ENCODE data around the gene EPHA8.

Gene EPHA8

DNA sequence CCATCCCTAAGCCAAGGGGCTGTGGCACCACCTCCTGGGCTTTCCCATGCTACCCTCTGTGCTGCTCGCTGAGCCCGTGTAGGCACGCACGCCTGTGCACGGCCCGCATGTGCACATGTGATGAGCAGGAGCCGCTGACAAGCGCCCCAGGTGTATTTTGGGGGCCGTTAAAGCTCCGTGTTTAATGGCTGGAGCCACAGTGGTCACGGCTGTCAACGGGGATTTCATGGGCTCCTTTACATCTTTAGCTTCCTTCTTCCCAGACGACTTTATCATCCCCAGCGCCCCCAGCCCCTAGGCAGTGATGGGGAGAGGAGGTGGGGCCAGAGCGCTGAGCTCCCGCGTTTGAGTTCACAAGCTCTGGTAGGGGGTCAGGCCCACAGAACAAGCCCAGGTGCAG lies 11.7 kb upstream of the EPHA8 start:
- DNase-seq, result no peak
- Histone ChIP-seq H3K27ac (no peak overlapping the region), H3K4me3 (ENCODE audit: low read depth, low read length) (no peak overlapping the region), H3K27me3 (replicated peaks) (peaks cover 50% of the 10 kb centered on the region), H3K36me3 (replicated peaks) (no peaks in the 10 kb centered on the region)
- TF ChIP-seq, protein P1, sequence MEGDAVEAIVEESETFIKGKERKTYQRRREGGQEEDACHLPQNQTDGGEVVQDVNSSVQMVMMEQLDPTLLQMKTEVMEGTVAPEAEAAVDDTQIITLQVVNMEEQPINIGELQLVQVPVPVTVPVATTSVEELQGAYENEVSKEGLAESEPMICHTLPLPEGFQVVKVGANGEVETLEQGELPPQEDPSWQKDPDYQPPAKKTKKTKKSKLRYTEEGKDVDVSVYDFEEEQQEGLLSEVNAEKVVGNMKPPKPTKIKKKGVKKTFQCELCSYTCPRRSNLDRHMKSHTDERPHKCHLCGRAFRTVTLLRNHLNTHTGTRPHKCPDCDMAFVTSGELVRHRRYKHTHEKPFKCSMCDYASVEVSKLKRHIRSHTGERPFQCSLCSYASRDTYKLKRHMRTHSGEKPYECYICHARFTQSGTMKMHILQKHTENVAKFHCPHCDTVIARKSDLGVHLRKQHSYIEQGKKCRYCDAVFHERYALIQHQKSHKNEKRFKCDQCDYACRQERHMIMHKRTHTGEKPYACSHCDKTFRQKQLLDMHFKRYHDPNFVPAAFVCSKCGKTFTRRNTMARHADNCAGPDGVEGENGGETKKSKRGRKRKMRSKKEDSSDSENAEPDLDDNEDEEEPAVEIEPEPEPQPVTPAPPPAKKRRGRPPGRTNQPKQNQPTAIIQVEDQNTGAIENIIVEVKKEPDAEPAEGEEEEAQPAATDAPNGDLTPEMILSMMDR (IDR thresholded peaks at IDR 0.05; ENCODE audit: low read depth, low read length, missing control alignments), result no peak
- in situ Hi-C loops (cut with HindIII; ENCODE audit: low pct_ligation_motif_present, low sequenced_read_pairs), result no loop called here

DNA sequence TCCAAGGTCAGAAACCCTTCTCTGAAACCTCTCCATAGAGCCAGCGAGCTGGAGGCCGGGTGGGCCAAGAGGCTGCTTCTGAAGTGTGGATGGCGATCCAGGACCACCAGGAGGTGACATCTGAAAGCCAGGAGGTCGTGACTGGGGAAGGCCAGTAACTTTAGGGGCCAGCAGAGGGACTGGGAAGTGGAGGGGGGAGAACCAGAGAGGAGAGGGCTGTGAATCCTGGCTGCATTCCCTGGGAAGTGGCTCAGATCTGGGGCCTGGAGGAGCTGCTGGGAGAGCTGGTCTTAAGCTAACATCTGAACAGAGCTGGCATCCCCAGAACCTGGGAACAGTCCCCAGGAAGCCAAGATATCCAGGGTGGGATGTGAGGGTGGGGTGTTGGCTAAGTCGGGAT lies 11.3 kb upstream of the EPHA8 start:
- no peak overlapping the region for H3K4me3 ChIP-seq (ENCODE audit: low read depth, low read length)
- TF ChIP-seq, protein P1 (IDR thresholded peaks at IDR 0.05; ENCODE audit: low read depth, low read length, missing control alignments), result no peak
- DNase-seq, result no peak
- H3K27me3 ChIP-seq (replicated peaks), result peaks cover 50% of the 10 kb centered on the region
- in situ Hi-C loops (cut with HindIII; ENCODE audit: low pct_ligation_motif_present, low sequenced_read_pairs), result no loop called here
- H3K27ac ChIP-seq, result no peak overlapping the region
- no peaks in the 10 kb centered on the region for H3K36me3 ChIP-seq (replicated peaks)

- H3K27me3 ChIP-seq (replicated peaks), result peaks cover 42% of the 10 kb centered on the region
- TF ChIP-seq, protein P1 (IDR thresholded peaks at IDR 0.05; ENCODE audit: low read depth, low read length, missing control alignments), result no peak
Observed at GRCh38 chr1:22553104-22553880, 10.0 kb upstream of the EPHA8 start.

DNA sequence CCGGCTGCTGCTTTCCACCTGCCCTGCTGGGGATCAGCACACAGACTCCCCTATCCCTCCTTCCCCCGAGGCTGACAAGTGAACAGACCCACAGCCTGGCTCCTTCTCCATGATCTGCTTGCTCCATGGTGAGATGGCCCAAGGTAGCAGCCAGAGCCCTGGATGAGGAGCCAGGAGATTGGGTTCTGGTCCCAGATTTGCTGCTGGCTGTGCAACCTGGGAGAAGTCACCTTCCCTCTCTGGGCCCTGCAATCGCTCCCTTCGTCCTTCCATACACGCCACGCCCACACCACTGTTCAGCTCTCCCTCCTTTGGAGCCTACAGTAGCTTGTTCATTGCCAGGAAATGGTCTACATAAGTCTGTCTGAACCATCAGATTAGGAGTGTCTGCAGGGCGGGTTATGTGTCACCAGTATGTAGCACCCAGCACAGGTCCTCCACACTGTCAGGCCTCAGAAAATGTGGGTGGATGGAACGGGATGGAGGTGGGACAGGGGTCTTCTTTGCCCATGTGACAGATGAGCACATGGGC lies 9.2 kb upstream of the EPHA8 start:
- Histone ChIP-seq H3K27ac (no peak overlapping the region), H3K27me3 (replicated peaks) (peaks cover 42% of the 10 kb centered on the region), H3K36me3 (replicated peaks) (no peaks in the 10 kb centered on the region), H3K4me3 (ENCODE audit: low read depth, low read length) (no peak overlapping the region)
- no peak for DNase-seq
- in situ Hi-C loops (cut with HindIII; ENCODE audit: low pct_ligation_motif_present, low sequenced_read_pairs), result no loop called here
- TF ChIP-seq, protein P1 (IDR thresholded peaks at IDR 0.05; ENCODE audit: low read depth, low read length, missing control alignments), result no peak

More at GRCh38 chr1:22553104-22553880, 10.0 kb upstream of the EPHA8 start:
- Histone ChIP-seq H3K4me3 (ENCODE audit: low read depth, low read length) (no peak overlapping the region), H3K27ac (no peak overlapping the region), H3K36me3 (replicated peaks) (no peaks in the 10 kb centered on the region)
- no peak for DNase-seq
- in situ Hi-C loops (cut with HindIII; ENCODE audit: low pct_ligation_motif_present, low sequenced_read_pairs), result no loop called here

- in situ Hi-C loops (cut with HindIII; ENCODE audit: low pct_ligation_motif_present, low sequenced_read_pairs), result no loop called here
- Histone ChIP-seq H3K36me3 (replicated peaks) (no peaks in the 10 kb centered on the region), H3K27ac (no peak overlapping the region), H3K4me3 (ENCODE audit: low read depth, low read length) (no peak overlapping the region), H3K27me3 (replicated peaks) (peaks cover 48% of the 10 kb centered on the region)
- no peak for DNase-seq
- TF ChIP-seq, protein P1 (IDR thresholded peaks at IDR 0.05; ENCODE audit: low read depth, low read length, missing control alignments), result no peak
Observed at GRCh38 chr1:22555371-22555656, 8.0 kb upstream of the EPHA8 start.
